Tibial nerve (tissue), 4 donors: ENCODE results near the gene INPP5A.

Experiments
- CTCF ChIP-seq, 5 experiments: fragments of 200-600 bp in 3 of 5; fragments of 450-650 bp in 2 of 5; sonication (generic) in 3 of 5; IDR thresholded peaks; one replicate each; pipeline ENCODE4 v1.5.1; 2016 to 2019; ENCODE audit warnings: antibody characterized with exemption in 5 of 5, mild to moderate bottlenecking in 3 of 5, moderate library complexity in 2 of 5
- EP300 ChIP-seq, 2 donors: sonication (generic); formaldehyde crosslinking; IDR thresholded peaks; one replicate each; pipeline ENCODE4 v1.6.1; 2017; ENCODE audit warnings: antibody characterized with exemption in 2 of 2, mild to moderate bottlenecking in 1 of 2
- POLR2A ChIP-seq, 2 donors: fragments of 450-650 bp; IDR thresholded peaks; one replicate each; pipeline ENCODE4 v1.6.1; 2017; ENCODE audit warnings: antibody characterized with exemption in 2 of 2, mild to moderate bottlenecking in 2 of 2, moderate library complexity in 2 of 2

GRCh38 chr10:132591166-132591971 lies 53.8 kb downstream of the INPP5A start:
- TF ChIP-seq CTCF (IDR thresholded peaks at IDR 0.05) (no peak), POLR2A (IDR thresholded peaks at IDR 0.05) (no peak), EP300 (IDR thresholded peaks at IDR 0.05) (no peak)
